Loucy (cell line): Measurements from ENCODE around the gene CRACR2A.

Experiments
- CTCF ChIP-seq: fragments of 200-600 bp; sonication (generic); conservative IDR thresholded peaks from 2 replicates; pipeline ENCODE4 v1.5.1; 2014; ENCODE audit warnings: mild to moderate bottlenecking, antibody characterized with exemption, low read length
- EZH2phosphoT487 ChIP-seq: fragments of 200-600 bp; IDR thresholded peaks from 2 replicates; pipeline ENCODE4 v1.6.1; 2018; ENCODE audit warnings: antibody characterized with exemption, mild to moderate bottlenecking, moderate library complexity, borderline replicate concordance

- no peak for TF ChIP-seq CTCF
- no peak for TF ChIP-seq EZH2phosphoT487
These were observed 78.8 kb downstream of the CRACR2A start for GRCh38 chr12:3673981-3674708.
